GM19099 (cell line): ENCODE results near the gene RARG.

ENCODE experiments used
- POLR2A ChIP-seq: IDR thresholded peaks from 3 replicates; pipeline ENCODE4 v1.6.1; 2011; ENCODE audit warnings: low read depth; ENCODE audit not compliant: insufficient read length; ENCODE audit errors: extremely low read depth

RARG gene

DNA sequence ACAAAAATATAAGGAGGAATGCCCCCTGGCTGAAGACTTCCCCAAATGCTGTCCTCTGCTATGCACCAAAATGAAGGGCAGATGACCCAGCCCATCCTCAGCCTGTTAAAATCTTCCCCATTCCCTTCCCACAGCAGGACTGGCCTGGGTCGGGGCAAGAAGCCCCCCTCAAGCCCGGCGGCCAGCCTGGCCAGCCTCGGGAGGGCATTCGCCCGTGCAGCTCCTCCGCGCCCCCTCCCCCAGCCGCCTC is 413 bp downstream of the RARG start:
- no peak for TF ChIP-seq POLR2A

DNA sequence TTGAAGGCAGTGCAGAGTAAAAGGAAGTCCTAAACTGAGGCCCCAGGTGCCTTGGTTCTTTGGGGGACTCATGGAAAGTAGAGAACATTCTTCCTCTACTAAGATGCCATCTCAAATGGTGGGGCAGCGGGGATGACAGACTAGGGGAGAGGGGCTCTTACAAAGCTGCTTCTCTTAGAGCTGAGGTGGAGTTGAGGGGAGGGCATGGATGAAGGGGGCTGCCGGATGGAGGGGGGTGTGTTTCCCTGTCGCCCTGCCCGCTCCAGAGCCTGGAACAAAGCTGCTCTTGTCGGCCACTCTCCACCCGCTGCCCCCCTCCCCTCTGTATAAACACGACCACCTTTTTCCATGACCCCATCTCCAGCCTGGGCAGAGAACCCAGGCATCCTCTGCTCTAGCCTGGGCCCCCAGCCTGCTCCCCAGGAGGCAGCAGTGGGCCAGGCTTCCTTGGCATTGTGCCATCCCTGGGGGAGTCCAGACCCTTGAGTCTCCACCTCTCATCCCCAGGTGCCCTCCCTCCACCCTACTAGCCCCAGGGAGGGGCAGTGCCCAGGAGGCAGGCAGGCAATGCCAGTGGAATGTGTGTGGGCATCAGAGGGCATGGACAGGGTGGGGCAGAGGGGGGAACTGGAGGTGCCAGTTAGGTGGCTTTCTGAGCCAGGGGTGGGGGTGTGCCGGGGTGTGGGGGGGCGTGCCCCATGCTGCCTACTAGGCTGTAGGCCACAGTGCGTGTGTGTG is 1.7 kb downstream of the RARG start:
- no peak for TF ChIP-seq POLR2A

DNA sequence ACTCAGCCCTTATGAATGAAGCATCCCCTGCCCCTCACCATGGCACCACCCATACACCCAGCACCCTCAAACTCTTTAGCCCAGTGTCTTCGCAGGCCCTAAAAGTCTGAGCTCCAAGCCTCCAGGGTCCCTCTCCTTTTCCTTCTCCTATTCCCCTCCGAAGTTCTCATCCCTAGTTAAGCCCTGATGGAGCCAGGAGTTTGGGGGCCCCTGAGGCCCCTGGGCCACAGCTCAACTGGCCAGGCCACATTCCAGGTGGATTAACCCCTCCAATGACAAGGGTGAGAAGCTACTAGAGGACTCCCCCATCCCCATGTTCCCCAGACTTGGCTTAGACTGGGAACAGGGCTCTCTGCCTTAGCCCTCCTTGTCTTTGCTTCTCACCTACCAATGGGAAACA is 2.6 kb downstream of the RARG start:
- no peak for TF ChIP-seq POLR2A

DNA sequence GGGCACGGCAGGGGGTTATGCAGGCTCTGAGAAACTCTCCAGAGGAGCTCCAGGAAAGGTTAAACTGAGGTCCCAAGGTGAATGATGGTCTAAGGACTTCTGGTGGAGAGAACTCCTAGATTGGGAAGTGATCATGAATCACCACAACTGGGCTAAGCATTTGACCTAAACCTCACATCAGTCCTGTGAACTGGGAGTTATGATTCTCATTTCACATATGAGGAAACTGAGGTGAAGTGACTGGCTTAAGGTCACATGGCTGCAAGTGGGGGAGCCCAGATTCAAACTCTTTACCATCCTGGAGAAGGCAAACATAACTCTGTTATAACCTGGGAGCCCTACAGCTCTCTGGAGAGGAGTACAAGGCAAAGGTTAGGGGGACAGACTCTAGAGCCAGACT is 4.2 kb downstream of the RARG start:
- no peak for TF ChIP-seq POLR2A

DNA sequence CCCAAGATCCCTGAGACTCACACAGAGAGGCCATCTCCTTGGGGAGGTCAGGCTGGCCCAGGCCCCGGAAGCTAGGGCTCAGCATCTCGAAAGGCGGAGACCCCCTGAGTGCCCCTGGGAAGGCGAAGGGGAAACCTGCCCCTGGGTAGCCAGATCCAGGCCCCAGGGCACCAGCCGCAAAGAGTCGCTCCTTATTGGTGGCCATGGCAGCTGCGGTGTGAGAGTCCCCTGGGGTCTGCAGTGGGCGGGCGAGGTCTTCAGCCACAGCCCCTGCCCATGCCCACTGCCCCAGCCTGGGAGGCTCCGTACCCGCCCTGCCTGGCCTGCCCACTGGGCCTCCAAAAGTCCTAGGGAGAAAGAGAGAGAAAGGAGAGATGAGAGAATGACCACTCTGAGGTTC is 4.7 kb downstream of the RARG start:
- no peak for TF ChIP-seq POLR2A

DNA sequence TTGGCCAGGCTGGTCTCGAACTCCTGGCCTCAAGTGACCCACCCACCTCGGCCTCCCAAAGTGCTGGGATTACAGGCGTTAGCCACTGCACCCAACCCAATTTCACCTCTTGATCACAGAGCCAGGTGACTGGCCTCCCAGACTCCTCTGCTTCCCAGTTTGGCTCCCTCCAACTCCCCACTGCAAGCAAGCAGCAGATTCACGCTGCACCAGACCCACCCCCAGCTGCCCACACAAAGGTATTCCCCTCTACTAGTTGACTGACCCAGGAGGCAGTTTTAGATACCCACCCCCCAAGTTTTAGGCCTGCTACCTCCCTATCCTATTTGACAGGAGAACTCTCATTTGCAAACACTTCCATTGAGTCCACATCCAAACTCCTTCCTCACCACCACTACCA is 5.2 kb downstream of the RARG start:
- no peak for TF ChIP-seq POLR2A

DNA sequence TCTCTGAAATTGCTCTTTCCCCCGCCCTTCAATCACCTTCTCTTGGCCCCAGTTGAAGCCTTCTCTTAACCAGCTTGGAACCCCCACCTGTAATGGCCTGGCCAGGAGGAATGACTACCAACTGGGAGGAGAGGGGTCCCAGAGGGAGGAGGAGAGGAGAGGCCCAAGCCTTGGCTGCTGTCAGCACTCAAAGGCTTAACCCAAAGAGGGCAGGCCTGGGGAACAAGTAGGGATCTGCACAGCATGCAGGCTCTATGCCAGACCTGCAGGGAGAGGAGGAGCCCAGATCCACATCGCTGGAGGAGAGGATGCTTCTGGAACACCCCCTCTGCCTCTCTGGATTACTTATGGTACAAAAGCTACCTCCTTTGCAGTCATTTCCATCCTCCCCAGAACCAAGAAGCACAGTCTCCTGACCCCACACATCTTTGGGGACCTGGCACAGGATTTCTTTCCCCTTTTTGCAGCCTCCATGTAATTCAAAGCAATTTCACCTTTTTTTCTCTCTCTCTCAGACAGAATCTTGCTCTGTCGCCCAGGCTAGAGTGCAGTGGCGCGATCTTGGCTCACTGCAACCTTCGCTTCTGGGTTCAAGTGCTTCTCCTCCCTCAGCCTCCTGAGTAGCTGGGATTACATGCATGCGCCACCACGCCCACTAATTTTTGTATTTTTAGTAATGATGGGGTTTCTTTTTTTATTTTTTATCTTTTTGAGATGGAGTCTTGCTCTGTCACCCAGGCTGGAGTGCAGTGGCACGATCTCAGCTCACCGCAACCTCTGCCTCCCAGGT is 6.2 kb downstream of the RARG start:
- no peak for TF ChIP-seq POLR2A

DNA sequence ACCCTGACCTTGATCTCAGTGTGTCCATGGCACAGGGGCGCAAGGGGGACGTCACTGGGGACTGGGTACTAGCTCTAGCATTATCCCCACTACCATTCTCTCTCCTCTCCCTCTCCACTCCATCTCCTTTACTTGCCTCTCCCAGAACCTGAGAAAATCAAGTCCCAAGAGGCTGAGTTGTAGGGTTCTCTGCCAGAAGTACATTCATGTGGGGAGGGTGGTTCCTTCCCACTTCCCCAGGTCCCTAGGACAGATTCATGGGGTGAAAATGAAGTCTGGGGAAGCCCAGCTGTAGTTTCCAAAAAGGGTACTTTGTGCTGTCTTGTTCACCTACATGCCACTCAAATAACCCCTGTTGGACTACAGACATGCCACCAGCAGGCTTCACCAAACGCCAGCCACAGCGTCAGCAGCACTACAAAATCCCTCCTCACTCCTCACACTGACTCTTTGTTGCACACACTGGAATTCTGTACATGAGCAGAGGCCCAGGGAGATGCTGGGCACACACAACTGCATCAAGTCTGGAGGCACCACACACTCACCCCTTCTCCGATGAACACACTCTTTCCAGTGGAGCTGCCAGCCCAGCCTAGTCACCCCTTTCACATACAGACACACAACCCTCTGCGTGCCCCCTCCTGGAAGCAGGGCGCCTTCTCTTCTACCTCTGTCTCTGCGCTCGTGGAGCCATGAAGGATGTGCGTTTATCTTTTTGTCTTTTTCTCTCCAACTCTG is 6.9 kb downstream of the RARG start:
- no peak for TF ChIP-seq POLR2A

DNA sequence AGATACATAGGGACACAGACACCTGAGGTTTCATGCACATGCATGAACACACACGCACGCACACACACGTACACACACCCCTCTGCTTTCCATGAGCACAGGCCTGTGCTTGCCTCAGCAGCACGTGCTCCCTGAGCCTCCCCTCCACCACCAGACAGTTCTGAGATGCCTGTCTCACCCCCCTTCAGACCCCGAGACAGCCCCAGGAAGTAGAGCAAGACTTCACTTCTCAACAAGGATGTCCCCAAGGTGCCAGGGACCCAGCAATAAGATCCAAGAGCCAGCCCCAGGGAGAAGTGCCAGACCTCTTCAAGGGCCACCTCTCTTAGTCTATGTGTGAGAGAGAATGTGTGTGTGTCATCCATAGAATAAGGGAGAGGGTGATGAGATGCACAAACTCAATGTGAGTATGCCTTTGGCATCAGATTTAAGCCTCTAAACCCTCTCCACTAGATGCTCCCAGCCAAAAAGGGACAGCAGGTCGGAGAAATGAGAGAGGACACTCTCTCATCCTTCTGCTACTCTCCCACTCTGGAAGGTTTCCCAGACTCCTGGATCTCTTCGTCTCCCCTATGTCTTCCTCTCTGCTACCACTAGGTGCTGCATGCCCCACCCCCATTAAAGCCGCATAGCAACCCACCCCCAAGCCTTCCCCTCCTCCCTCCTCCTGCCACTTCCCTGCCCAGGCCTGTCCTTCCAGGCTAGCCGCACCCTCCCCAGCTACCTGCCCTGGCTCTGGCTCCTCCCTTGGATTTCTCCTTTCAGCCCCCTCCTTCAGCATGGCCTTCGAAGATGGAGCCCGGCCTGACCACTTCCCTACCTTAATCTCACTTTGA is 7.7 kb downstream of the RARG start:
- no peak for TF ChIP-seq POLR2A

DNA sequence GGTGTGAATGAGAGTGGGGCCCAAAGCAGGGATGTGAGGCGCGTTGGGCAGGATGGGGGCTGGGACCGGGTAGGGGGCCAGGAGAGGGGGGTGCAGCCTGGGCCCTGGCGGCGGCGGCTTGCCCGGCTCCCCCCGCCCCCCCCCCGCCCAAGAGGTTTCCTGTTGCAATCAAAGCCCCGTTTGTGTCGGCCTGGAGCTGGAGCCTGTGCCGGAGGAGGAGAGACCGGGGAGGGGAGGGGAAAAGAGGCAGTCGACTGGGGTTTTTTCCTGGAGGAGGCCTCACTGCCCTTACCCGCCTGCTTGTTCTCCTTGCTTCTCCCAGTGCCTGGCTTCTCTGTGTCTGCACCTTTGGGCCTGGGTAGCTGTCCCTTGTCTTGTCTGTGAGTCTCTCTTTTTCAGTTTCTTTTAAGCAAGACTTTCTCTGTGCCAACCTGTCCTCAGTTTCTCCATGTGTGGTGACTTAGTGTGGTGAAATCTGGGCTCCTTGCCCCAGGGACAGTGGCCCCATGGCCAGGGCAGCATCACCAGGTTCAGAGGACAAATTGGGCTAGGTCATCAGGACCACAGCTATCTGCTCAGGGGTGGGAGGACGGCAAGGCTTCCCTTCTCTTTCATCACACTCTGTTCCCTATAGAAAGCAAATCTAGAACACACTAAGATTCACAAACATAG is 8.5 kb downstream of the RARG start:
- no peak for TF ChIP-seq POLR2A

DNA sequence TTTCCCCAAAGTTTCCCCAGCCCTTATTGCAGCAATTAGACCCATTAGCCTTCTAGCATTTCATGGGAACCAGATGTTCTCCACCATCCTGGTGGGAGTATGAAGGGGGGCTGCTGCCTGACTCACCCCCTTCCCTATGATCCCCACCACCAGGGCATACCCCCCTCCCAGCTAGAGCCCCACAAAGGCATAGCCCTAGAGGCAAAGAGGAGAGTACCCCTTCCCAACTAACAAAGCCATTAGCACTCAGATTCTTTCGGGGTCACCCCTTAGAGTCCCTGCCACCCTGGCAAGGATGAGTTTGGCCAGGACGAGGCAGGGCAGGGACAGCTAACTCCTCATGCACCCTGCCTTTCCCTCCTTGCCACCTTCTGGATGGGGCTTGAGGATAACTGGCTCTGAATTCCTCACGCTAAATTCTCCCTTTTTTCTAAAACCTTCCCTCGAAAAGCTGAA is 9.2 kb downstream of the RARG start:
- no peak for TF ChIP-seq POLR2A

DNA sequence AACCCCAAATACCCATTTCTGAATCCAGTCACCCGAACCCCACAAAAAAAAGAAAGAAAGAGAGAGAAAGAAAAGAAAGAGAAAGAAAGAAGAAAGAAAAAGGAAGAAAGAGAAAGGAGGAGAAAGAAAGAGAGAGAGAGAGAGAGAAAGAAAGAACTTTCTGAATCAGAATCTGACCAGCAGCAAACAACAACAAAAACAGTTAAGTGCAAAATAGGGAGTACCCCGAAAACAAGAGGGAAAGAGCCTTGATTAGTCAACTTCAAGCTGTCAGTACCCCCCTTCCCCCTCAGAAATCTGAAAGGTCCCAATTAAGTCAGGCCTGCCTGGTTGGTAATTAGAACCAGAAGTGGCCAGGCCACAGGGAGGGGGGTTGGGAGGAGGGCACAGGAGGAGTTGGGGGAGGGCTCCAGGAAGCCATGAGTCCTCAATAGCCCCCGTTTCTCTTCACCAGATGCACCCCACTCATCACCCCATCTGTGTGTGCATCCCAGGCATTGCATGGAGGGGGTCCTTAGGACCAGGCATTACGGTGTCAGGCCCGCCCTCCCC is 9.8 kb downstream of the RARG start:
- no peak for TF ChIP-seq POLR2A

DNA sequence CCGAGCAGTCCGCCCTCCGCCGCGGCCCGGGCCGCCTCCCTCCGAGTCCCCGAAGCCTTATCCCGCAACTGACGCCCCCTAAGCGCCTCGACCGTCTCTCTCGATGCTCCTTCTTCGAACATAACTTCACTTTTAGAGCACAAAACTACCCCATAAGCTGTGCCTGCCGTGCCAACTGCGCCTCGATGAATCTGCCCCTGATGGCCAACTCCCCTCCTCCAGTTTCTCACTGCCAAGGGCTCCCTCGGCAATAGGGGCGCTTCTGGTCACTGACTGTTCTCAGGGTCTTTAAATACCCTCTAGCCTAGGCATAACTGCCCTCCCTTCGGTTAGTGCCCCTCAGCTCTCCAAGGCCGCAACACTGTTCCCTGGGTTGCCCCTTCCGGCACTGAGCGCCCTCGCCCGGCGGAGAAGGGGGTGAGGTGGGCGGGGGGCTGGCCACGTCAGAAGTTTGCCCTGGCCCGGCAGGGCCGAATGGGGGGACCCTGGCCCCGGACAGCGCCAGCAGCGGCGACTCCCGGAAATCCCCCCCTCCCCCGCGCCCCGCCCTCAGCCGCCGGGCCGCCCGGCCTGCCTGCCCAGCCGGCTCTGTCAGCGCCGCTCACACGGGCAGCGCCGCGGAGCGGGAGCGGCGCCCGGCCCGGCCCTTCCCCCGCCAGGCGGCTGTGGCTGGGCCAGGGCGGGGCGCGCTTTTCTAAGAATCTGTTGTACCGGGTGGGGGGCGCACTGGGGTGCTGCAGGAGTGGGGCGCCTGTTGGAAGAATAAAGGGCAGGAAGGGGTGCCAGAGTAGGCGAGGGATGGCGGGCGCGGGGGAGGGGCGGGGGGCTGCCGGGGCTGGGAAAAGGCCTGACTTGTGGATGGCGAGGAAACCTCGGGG is 10.6 kb downstream of the RARG start:
- TF ChIP-seq POLR2A = peak; percentile 51
